Skin of body (tissue), 2 donors: ENCODE data around the gene PRPF19. TPM values are rescaled to one million over a fixed set of nuclear protein-coding genes. Genes with fewer than 3 reads are reported as not detected.

ENCODE experiments used
- DNase-seq: peaks from one replicate; lab custom pipeline; 2025; lab: John Stamatoyannopoulos, UW
- total RNA-seq: library from RNA; depleted of rRNA; stranded (reverse); fragments of >200 nt; gene quantifications from one replicate; pipeline ENCODE4 v1.2.3, GENCODE V29; 2014

The PRPF19 gene
- total RNA-seq, 1 donor from 2014 or later = 31.7 TPM

- peak; percentile 9 for DNase-seq
Observed at GRCh38 chr11:60905551-60906113, 753 bp downstream of the PRPF19 start.

GRCh38 chr11:60905047-60905446 is 1.3 kb downstream of the PRPF19 start:
- no peak for DNase-seq

- DNase-seq = no peak
Observed at GRCh38 chr11:60902625-60903024, 3.8 kb downstream of the PRPF19 start.

- no peak for DNase-seq
Observed at GRCh38 chr11:60900673-60901404, 5.5 kb downstream of the PRPF19 start.

GRCh38 chr11:60899977-60900376 is 6.4 kb downstream of the PRPF19 start:
- DNase-seq = no peak

- peak; percentile 53 for DNase-seq
Observed at GRCh38 chr11:60899046-60899936, 7.1 kb downstream of the PRPF19 start.

GRCh38 chr11:60897496-60897895 is 8.9 kb downstream of the PRPF19 start:
- no peak for DNase-seq

- no peak for DNase-seq
Observed at GRCh38 chr11:60895687-60896086, 10.7 kb downstream of the PRPF19 start.

- DNase-seq = no peak
Observed at GRCh38 chr11:60891103-60891741, 15.2 kb downstream of the PRPF19 start.

GRCh38 chr11:60890696-60891095 is 15.7 kb downstream of the PRPF19 start:
- no peak for DNase-seq

- DNase-seq = no peak
Observed at GRCh38 chr11:60889869-60890311, 16.5 kb downstream of the PRPF19 start.

GRCh38 chr11:60887556-60887955 is 18.8 kb downstream of the PRPF19 start:
- no peak for DNase-seq

- no peak for DNase-seq
Observed at GRCh38 chr11:60880643-60881282, 25.6 kb downstream of the PRPF19 start.

- DNase-seq = no peak
Observed at GRCh38 chr11:60879971-60880588, 26.3 kb downstream of the PRPF19 start.

GRCh38 chr11:60879104-60879503 is 27.3 kb downstream of the PRPF19 start:
- no peak for DNase-seq

GRCh38 chr11:60878245-60879101 is 27.9 kb downstream of the PRPF19 start:
- DNase-seq = no peak

GRCh38 chr11:60876168-60876485 is 30.3 kb downstream of the PRPF19 start:
- DNase-seq = no peak

- DNase-seq = no peak
Observed at GRCh38 chr11:60875366-60876167, 30.8 kb downstream of the PRPF19 start.
